AG09309 (cell line): Measurements from ENCODE around the gene RRP1.

Experiments
- DNase-seq: peaks from one replicate; pipeline ENCODE4 v3.0.0-alpha.2; 2010; ENCODE audit warnings: low read depth
- H3K4me3 ChIP-seq: 2 replicates; pipeline ENCODE4 v1.5.1; 2011; ENCODE audit warnings: mild to moderate bottlenecking, low read depth, low read length, moderate library complexity; ENCODE audit not compliant: control insufficient read depth
- CTCF ChIP-seq: IDR thresholded peaks from 2 replicates; pipeline ENCODE4 v1.5.1; 2011; ENCODE audit warnings: mild to moderate bottlenecking, low read depth, low read length, inconsistent platforms; ENCODE audit not compliant: insufficient read depth, control insufficient read depth; ENCODE audit errors: missing control alignments

The RRP1 gene

DNA sequence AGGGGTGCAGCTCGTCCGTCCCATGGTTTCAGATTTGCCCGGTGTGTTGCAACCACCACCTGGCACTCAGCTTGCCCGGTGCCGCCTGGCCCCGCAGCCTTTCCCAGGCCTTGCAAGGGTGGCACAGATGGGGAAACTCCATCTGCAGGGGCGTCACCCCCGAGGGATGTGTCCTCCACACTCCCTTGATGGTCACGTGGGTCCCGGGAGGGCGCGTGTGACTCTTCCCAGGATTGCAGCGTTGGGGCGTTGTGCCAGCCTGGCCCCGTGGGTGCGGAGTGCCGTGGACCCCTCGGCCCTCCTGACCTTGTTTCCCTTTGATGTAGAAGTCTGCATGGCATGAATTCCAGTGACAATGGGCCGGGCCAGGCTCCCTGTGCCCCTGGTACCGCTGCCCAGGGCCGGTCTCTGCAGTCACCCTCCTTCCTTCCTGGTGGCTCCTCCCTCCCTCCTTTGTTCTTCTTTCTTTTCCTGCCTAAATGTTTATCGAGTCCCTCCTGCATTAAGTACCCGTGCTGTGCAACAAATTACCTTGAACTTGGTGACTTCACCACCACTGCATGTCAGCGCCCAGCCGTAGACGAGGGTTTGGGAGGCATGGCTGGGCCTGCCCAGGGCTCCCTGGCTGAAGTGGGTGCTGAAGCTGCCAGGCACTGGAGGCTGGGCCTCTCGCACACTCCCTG lies 22.9 kb downstream of the RRP1 start:
- DNase-seq = no peak
- no peak for TF ChIP-seq CTCF
- no peak overlapping the region for H3K4me3 ChIP-seq

DNA sequence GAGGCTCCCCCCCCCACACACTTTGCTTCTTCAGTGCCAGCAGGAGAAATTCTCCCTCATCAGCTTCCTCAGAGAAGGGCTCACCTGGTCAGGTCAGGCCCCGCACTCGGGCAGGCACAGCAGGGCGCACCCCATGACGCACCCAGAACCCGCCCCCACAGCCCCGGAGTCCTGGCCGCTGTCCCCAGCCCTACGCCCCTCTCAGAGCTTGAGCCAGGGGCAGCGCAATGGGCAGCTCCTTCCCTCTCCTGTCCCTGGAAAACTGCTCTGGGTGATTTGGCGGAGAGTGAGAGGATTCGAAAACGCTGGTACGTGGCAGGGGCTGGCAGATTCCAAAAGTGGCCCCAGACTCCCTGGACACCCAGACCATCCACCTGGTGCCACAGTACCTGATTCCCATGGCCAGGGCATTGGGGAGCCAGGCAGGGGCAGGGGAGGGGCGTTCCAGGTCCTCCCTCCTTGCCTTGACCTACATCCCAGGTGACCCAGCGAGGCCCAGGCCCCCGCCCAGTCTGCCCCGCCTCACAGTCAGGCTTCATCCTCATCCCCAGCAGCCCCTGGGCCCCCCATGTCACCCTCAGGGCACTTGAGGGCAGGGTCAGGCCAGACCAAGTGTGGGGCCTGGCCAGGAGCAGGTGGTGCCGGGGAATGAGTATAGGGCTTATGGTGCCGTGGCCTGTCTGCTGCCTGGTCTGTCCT lies 23.7 kb downstream of the RRP1 start:
- TF ChIP-seq CTCF = no peak
- DNase-seq = no peak
- H3K4me3 ChIP-seq = no peak overlapping the region

- DNase-seq = no peak
- H3K4me3 ChIP-seq = no peak overlapping the region
Observed at GRCh38 chr21:43813656-43813980, 24.2 kb downstream of the RRP1 start.

GRCh38 chr21:43814215-43815106 lies 25.1 kb downstream of the RRP1 start:
- no peak for DNase-seq
- TF ChIP-seq CTCF = no peak
- H3K4me3 ChIP-seq = no peak overlapping the region

More at GRCh38 chr21:43813656-43813980, 24.2 kb downstream of the RRP1 start:
- TF ChIP-seq CTCF = no peak

DNA sequence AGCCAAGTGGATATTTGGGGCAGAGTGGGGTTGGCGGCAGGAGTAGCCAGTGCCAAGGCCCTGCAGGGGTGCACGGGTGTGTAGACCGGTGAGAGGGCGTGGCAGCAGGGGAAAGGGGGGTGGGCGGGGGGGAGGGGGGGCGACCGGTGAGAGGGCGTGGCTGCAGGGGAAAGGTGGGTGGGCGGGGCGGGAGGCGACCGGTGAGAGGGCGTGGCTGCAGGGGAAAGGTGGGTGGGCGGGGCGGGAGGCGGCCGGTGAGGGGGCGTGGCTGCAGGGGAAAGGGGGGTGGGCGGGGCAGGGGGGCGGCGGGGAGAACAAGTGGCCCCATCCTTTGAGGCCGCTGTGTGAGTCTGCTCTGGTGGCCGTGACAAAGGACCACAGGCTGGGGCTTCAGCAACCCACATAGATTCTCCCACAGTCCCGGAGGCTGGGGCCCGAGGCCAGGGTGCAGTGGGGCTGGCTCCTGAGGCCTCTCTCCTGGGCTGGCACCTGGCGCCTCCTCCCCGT lies 25.8 kb downstream of the RRP1 start:
- no peak overlapping the region for H3K4me3 ChIP-seq
- TF ChIP-seq CTCF = no peak
- no peak for DNase-seq

- no peak for TF ChIP-seq CTCF
- no peak for DNase-seq
- no peak overlapping the region for H3K4me3 ChIP-seq
Observed at GRCh38 chr21:43815991-43816390, 26.6 kb downstream of the RRP1 start.
